Astrocyte of the cerebellum (primary cell): ENCODE data around the gene OR51F1.

Experiments
- DNase-seq: peaks from one replicate; pipeline ENCODE4 v3.0.0-alpha.2; 2011; ENCODE audit warnings: low read depth
- H3K4me3 ChIP-seq: 2 replicates; pipeline ENCODE4 v1.5.1; 2011; ENCODE audit warnings: mild to moderate bottlenecking, low read depth, low read length, moderate library complexity
- CTCF ChIP-seq: IDR thresholded peaks from 2 replicates; pipeline ENCODE4 v1.5.1; 2012; ENCODE audit warnings: low read length, low read depth, moderate library complexity, mild to moderate bottlenecking; ENCODE audit errors: missing control alignments
- in situ Hi-C: cut with HindIII; loops from 2 replicates; pipeline ENCODE4 v1.10.0; 2017; ENCODE audit warnings: low sequenced_read_pairs

OR51F1 gene

GRCh38 chr11:4782454-4782853, 12.7 kb upstream of the OR51F1 start:
- TF ChIP-seq CTCF: no peak
- no peak for DNase-seq
- H3K4me3 ChIP-seq: no peak overlapping the region
- in situ Hi-C loops: no loop called here

GRCh38 chr11:4768094-4768493, 1.6 kb downstream of the OR51F1 start:
- no peak for DNase-seq
- in situ Hi-C loops: no loop called here
- TF ChIP-seq CTCF: no peak
- H3K4me3 ChIP-seq: no peak overlapping the region

- DNase-seq: no peak
- in situ Hi-C loops: no loop called here
- TF ChIP-seq CTCF: no peak
- H3K4me3 ChIP-seq: no peak overlapping the region
These were observed 3.2 kb downstream of the OR51F1 start for GRCh38 chr11:4766420-4767043.

GRCh38 chr11:4763096-4763495, 6.6 kb downstream of the OR51F1 start:
- TF ChIP-seq CTCF: no peak
- H3K4me3 ChIP-seq: no peak overlapping the region
- in situ Hi-C loops: no loop called here
- no peak for DNase-seq

- no peak for TF ChIP-seq CTCF
- in situ Hi-C loops: no loop called here
- DNase-seq: no peak
- H3K4me3 ChIP-seq: no peak overlapping the region
These were observed 18.5 kb downstream of the OR51F1 start for GRCh38 chr11:4751201-4751600.

- DNase-seq: no peak
- in situ Hi-C loops: no loop called here
- TF ChIP-seq CTCF: no peak
- no peak overlapping the region for H3K4me3 ChIP-seq
These were observed 21.3 kb downstream of the OR51F1 start for GRCh38 chr11:4748438-4748837.
